HG03108 (cell line): Measurements from ENCODE around the gene NPBWR2.
"Not testable (repeated sequence)": the region's sequence is repeated elsewhere in the genome, so short reads cannot be mapped to it uniquely, and the experiment has no call there.

ENCODE experiments used
- ATAC-seq: cut with Tn5 transposase; IDR thresholded peaks from one replicate; pipeline ENCODE4 v1.9.1; 2021; ENCODE audit warnings: moderate library complexity; ENCODE audit not compliant: unreplicated experiment

NPBWR2 gene

GRCh38 chr20:64119681-64120341 is 12.4 kb upstream of the NPBWR2 start:
- ATAC-seq, result no peak

- no peak for ATAC-seq
Measured at GRCh38 chr20:64119301-64119680, 11.9 kb upstream of the NPBWR2 start.

GRCh38 chr20:64117432-64117777 is 10.0 kb upstream of the NPBWR2 start:
- not testable (repeated sequence) for ATAC-seq

- no peak for ATAC-seq
Measured at GRCh38 chr20:64116541-64117431, 9.4 kb upstream of the NPBWR2 start.

GRCh38 chr20:64116016-64116415 is 8.7 kb upstream of the NPBWR2 start:
- ATAC-seq, result no peak

GRCh38 chr20:64115171-64115911 is 8.0 kb upstream of the NPBWR2 start:
- ATAC-seq, result no peak

- no peak for ATAC-seq
Measured at GRCh38 chr20:64114356-64114971, 7.1 kb upstream of the NPBWR2 start.

- no peak for ATAC-seq
Measured at GRCh38 chr20:64113796-64114355, 6.5 kb upstream of the NPBWR2 start.

GRCh38 chr20:64113444-64113775 is 6.0 kb upstream of the NPBWR2 start:
- no peak for ATAC-seq

- ATAC-seq, result no peak
Measured at GRCh38 chr20:64112691-64113443, 5.5 kb upstream of the NPBWR2 start.

- ATAC-seq, result no peak
Measured at GRCh38 chr20:64111841-64112641, 4.7 kb upstream of the NPBWR2 start.

GRCh38 chr20:64110411-64111068 is 3.2 kb upstream of the NPBWR2 start:
- ATAC-seq, result no peak

- no peak for ATAC-seq
Measured at GRCh38 chr20:64109831-64110391, 2.5 kb upstream of the NPBWR2 start.

GRCh38 chr20:64108731-64109681 is 1.6 kb upstream of the NPBWR2 start:
- no peak for ATAC-seq

- ATAC-seq, result no peak
Measured at GRCh38 chr20:64107736-64108457, 532 bp upstream of the NPBWR2 start.

- no peak for ATAC-seq
Measured at GRCh38 chr20:64106435-64106961, 867 bp downstream of the NPBWR2 start.
